ENCODE results near the gene STX8.

- TF ChIP-seq, protein P1, sequence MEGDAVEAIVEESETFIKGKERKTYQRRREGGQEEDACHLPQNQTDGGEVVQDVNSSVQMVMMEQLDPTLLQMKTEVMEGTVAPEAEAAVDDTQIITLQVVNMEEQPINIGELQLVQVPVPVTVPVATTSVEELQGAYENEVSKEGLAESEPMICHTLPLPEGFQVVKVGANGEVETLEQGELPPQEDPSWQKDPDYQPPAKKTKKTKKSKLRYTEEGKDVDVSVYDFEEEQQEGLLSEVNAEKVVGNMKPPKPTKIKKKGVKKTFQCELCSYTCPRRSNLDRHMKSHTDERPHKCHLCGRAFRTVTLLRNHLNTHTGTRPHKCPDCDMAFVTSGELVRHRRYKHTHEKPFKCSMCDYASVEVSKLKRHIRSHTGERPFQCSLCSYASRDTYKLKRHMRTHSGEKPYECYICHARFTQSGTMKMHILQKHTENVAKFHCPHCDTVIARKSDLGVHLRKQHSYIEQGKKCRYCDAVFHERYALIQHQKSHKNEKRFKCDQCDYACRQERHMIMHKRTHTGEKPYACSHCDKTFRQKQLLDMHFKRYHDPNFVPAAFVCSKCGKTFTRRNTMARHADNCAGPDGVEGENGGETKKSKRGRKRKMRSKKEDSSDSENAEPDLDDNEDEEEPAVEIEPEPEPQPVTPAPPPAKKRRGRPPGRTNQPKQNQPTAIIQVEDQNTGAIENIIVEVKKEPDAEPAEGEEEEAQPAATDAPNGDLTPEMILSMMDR (IDR thresholded peaks at IDR 0.05) = no peak
- no peak for TF ChIP-seq POLR2A (IDR thresholded peaks at IDR 0.05)
Observed at GRCh38 chr17:9286434-9286833, 289.2 kb downstream of the STX8 start.

Measured in Peyer's patch (tissue), 4 donors.